Central memory CD4-positive, alpha-beta T cell (primary cell): ENCODE results near the gene KCNQ1OT1.

ENCODE experiments used
- DNase-seq: peaks from one replicate; pipeline ENCODE4 v3.0.0; 2022

The KCNQ1OT1 gene

DNA sequence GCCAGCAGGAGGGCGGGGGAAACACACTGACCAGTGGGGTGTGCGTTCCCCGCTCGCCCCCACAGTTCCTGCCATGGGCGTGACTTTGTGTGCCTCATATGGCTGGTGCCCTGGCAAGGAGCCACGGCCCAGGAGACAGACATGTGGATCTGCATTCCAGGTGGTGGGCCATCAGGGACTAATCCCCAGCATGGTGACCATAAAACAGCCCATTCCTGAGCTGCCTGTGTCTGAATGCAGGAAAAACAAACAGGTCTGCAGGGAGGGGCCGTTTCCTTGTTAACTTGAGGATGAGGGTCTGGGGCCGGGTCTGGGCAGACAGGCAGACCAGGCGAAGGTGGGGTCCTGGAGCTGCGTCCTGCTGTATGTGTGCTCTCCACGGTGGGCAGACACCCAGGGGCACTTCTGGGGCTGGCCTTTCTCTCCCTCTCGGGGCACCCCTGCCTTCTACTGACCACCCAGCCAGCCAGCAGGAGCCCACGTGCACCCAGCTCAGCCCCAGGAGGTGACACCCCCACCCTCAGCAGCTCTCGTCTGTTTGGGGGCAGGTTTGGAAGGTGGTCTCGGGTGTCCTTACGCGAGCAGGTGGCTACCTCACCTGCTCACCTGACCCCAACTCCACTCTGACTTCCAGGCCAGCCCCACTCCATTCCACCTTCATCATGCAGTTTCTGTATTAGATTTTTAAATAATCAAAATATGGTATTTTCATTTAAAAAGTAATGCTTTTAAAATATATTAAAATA lies 120.3 kb downstream of the KCNQ1OT1 start:
- no peak for DNase-seq

GRCh38 chr11:2578929-2579270 lies 120.9 kb downstream of the KCNQ1OT1 start:
- no peak for DNase-seq

DNA sequence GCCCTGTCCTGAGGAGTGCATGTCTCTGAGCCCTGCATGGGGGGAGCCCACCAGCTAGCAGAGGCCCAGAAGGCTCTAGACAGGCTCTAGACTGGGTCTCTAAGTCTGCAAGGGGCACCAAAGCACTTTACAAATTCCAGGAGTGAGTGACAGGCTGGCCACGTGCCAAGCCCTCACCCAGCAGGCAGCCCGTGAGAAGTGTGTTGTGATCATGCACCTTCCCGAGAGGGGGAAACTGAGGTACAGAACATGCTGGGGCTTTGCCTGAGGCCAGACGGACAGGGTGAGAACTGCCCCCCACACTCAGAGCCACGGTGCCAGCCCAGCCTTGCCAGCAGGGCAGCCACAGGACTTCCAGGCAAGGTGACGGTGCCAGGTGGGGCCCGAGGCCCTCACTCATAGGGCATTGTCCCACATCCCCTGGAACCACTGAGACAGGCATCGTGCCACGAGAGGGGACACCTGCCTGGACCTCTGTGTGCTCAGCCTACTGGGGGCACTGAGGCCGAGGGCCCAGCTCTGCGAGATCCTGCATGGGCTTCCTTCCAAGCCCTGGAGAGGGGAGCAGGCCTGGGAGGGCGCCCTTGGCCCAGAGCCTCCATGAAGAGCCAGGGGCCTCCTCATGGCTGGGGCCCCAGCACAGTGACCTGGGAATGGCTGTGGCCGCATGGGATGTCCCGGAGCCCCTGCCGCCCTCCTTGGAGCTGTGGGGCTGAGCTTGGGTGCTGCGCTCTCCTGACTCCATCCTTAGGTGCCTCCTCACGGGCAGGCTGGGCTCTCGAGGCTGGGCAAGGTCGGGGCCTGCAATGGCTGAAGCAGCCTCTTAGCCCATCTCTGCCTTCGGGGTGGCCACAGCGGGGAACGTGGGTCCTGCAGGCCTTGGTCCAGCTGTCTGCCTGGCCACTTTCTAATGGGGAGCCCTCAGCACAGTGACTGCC lies 121.5 kb downstream of the KCNQ1OT1 start:
- DNase-seq = no peak

DNA sequence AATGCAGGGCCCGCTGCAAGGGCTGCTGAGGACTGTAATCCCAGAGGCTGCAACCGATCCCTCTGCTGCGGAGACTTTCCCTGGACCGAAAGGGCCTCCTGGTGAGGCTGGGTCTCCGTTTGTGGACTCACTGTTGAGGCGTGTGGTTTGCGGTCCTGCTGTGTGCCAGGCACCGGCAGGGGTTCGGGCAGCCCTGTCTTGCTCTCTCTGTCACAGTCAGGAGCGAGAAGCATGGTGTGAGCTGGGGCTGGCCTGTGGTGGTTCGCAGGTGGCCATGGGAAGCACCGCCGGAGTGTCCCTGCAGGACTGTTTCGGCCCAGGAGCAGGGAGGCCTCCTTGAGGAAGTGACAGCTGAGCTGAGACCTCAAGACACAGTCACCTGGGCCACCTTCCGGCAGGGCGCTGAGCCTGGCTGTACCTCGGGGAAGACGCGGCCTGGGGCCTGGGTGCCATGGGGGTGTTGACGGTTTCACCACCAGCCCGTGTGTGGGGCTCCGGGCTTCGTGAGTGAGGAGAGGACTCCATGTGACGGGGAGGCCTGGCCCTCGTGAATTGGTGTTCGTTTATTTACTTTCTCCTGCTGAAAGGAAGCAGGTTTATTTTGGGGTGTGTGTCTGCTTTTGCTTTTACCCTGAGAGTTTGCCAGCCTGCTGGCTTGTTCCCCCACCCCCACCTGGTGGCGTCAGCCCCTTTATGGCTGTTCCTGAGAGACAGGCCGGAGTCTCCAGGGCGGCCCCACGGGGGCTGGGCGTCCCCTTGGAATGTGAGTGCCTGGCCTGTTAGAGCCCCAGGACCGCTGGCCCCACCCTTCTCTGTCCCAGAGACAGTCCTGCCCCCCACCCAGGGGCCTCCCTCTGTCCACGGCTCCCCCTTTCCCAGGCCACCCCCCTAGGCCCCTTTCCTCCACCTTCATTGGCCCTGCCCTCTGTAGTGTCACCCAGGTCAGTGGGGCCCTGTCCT lies 122.5 kb downstream of the KCNQ1OT1 start:
- DNase-seq = no peak

GRCh38 chr11:2576549-2576948 lies 123.2 kb downstream of the KCNQ1OT1 start:
- DNase-seq = no peak

GRCh38 chr11:2576111-2576510 lies 123.7 kb downstream of the KCNQ1OT1 start:
- DNase-seq = no peak

- DNase-seq = no peak
Measured at GRCh38 chr11:2575591-2576051, 124.2 kb downstream of the KCNQ1OT1 start.

GRCh38 chr11:2574553-2575535 lies 125.0 kb downstream of the KCNQ1OT1 start:
- DNase-seq = no peak

GRCh38 chr11:2574043-2574552 lies 125.7 kb downstream of the KCNQ1OT1 start:
- no peak for DNase-seq

DNA sequence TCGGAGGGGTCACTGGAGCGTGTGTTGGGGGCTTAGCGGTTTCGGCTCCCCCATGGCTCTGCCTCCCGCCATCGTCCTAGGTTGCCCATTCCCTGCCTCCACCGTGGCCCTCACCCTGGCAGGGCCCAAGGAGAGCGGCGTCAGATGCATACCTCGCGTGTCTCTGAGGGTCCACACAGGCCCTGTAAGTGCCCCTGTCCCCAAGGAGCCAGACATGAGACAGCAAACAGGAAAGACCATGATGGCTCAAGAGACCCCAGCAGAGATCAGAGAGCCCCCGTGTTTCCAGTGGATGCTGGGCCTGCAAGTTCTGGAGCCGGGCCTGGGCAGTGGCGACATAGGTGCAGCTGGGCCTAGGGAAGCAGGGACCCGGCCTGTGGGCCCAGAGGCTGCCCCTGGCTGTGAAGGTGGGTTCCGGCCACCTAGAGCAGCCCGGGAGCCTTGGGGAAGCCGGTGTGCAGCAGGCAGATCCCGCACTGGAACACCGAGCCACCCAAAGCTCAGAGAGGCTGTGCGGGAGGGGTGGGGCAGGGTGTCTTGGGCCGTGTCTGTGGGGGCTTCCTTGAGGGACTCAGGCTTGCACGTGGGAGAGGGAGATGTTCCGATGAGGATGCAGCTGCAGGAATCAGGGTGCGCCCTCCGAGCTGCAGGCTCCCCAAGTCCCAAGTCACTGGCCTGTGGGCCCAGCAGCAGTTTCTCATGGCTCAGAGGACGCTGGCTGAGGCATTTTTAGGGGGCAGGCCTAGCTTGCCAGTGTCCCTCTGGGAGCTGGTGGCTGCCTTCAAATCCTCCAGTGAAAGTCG lies 126.4 kb downstream of the KCNQ1OT1 start:
- no peak for DNase-seq

GRCh38 chr11:2572491-2573239 lies 127.1 kb downstream of the KCNQ1OT1 start:
- no peak for DNase-seq

GRCh38 chr11:2571598-2572281 lies 128.1 kb downstream of the KCNQ1OT1 start:
- no peak for DNase-seq

- DNase-seq = no peak
Measured at GRCh38 chr11:2570841-2571597, 128.8 kb downstream of the KCNQ1OT1 start.

GRCh38 chr11:2570211-2570811 lies 129.5 kb downstream of the KCNQ1OT1 start:
- no peak for DNase-seq

- no peak for DNase-seq
Measured at GRCh38 chr11:2569731-2570210, 130.0 kb downstream of the KCNQ1OT1 start.

GRCh38 chr11:2569321-2569721 lies 130.5 kb downstream of the KCNQ1OT1 start:
- DNase-seq = no peak

GRCh38 chr11:2567026-2567671 lies 132.6 kb downstream of the KCNQ1OT1 start:
- DNase-seq = no peak
